ENCODE data around the gene FAM161B. TPM values are rescaled to one million over a fixed set of nuclear protein-coding genes. Genes with fewer than 3 reads are reported as not detected.

Gene FAM161B
- total and polyA plus RNA-seq, 2 of the 13 experiments (the other 11 are each of a cell fraction or from before 2014, with no cell fraction given), result 1.6 to 2.0 TPM

DNA sequence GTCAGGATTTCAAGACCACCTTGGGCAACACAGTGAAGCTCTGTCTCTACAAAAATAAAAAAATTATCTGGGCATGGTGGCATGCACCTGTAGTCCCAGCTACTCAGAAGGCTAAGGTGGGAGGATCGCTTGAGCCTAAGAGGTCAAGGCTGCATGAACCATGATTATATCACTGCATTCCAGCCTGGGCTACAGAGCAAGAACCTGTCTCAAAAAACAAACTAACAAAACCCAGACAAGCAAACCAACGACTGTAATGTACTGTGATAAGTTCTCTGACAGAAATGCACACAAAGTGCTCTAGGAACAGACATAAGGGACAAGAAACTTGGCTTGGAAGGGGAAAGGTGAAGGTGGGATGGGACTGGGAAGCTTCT lies 46.8 kb upstream of the FAM161B start (continued):
- TF ChIP-seq HDAC6 (IDR thresholded peaks at IDR 0.05; ENCODE audit: low read depth, low read length) (no peak), ZNF589 (CRISPR knock-in tag; conservative IDR thresholded peaks at IDR 0.05) (no peak), NFKB2 (CRISPR knock-in tag; IDR thresholded peaks at IDR 0.05; ENCODE audit: borderline replicate concordance) (no peak), KLF15 (CRISPR knock-in tag; IDR thresholded peaks at IDR 0.05; ENCODE audit: borderline replicate concordance) (no peak), NCOA2 (CRISPR knock-in tag; IDR thresholded peaks at IDR 0.05) (peak; percentile 79), KDM6A (CRISPR knock-in tag; IDR thresholded peaks at IDR 0.05; ENCODE audit: low read depth) (peak; percentile 84), SRY (CRISPR knock-in tag; IDR thresholded peaks at IDR 0.05) (no peak), EP300 (IDR thresholded peaks at IDR 0.05; ENCODE audit: low read depth in 2 of 2, low read length in 2 of 2) (peak in 1 of 2 experiments; percentile 65; a peak in 2 of 4 replicates), EP300 (CRISPR knock-in tag; IDR thresholded peaks at IDR 0.05; ENCODE audit: borderline replicate concordance) (peak; percentile 67; the same call in 1 of the 2 replicates), ZC3H13 (CRISPR knock-in tag; IDR thresholded peaks at IDR 0.05) (no peak), PAWR (CRISPR knock-in tag; IDR thresholded peaks at IDR 0.05; ENCODE audit: borderline replicate concordance) (no peak), ETV5 (CRISPR knock-in tag; IDR thresholded peaks at IDR 0.05; ENCODE audit: borderline replicate concordance) (peak; percentile 17; the same call in 1 of the 2 replicates), TBP (CRISPR knock-in tag; IDR thresholded peaks at IDR 0.05) (no peak), ERF (CRISPR knock-in tag; IDR thresholded peaks at IDR 0.05) (no peak; the same call in 1 of the 2 replicates), MEIS1 (CRISPR knock-in tag; IDR thresholded peaks at IDR 0.05; ENCODE audit: borderline replicate concordance) (no peak), U2AF2 (IDR thresholded peaks at IDR 0.05; ENCODE audit: low read depth, low read length) (no peak), MBNL3 (CRISPR knock-in tag; conservative IDR thresholded peaks at IDR 0.05) (no peak), FOSL2 (CRISPR knock-in tag; IDR thresholded peaks at IDR 0.05) (peak; percentile 77)
- TF ChIP-seq, protein P1, sequence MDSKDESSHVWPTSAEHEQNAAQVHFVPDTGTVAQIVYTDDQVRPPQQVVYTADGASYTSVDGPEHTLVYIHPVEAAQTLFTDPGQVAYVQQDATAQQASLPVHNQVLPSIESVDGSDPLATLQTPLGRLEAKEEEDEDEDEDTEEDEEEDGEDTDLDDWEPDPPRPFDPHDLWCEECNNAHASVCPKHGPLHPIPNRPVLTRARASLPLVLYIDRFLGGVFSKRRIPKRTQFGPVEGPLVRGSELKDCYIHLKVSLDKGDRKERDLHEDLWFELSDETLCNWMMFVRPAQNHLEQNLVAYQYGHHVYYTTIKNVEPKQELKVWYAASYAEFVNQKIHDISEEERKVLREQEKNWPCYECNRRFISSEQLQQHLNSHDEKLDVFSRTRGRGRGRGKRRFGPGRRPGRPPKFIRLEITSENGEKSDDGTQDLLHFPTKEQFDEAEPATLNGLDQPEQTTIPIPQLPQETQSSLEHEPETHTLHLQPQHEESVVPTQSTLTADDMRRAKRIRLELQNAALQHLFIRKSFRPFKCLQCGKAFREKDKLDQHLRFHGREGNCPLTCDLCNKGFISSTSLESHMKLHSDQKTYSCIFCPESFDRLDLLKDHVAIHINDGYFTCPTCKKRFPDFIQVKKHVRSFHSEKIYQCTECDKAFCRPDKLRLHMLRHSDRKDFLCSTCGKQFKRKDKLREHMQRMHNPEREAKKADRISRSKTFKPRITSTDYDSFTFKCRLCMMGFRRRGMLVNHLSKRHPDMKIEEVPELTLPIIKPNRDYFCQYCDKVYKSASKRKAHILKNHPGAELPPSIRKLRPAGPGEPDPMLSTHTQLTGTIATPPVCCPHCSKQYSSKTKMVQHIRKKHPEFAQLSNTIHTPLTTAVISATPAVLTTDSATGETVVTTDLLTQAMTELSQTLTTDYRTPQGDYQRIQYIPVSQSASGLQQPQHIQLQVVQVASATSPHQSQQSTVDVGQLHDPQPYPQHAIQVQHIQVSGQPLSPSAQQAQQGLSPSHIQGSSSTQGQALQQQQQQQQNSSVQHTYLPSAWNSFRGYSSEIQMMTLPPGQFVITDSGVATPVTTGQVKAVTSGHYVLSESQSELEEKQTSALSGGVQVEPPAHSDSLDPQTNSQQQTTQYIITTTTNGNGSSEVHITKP (CRISPR knock-in tag; IDR thresholded peaks at IDR 0.05; ENCODE audit: low read depth), result no peak
- TF ChIP-seq, protein P2, sequence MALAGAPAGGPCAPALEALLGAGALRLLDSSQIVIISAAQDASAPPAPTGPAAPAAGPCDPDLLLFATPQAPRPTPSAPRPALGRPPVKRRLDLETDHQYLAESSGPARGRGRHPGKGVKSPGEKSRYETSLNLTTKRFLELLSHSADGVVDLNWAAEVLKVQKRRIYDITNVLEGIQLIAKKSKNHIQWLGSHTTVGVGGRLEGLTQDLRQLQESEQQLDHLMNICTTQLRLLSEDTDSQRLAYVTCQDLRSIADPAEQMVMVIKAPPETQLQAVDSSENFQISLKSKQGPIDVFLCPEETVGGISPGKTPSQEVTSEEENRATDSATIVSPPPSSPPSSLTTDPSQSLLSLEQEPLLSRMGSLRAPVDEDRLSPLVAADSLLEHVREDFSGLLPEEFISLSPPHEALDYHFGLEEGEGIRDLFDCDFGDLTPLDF (CRISPR knock-in tag; IDR thresholded peaks at IDR 0.05), result no peak; the same call in 1 of the 2 replicates
- TF ChIP-seq, protein P3, sequence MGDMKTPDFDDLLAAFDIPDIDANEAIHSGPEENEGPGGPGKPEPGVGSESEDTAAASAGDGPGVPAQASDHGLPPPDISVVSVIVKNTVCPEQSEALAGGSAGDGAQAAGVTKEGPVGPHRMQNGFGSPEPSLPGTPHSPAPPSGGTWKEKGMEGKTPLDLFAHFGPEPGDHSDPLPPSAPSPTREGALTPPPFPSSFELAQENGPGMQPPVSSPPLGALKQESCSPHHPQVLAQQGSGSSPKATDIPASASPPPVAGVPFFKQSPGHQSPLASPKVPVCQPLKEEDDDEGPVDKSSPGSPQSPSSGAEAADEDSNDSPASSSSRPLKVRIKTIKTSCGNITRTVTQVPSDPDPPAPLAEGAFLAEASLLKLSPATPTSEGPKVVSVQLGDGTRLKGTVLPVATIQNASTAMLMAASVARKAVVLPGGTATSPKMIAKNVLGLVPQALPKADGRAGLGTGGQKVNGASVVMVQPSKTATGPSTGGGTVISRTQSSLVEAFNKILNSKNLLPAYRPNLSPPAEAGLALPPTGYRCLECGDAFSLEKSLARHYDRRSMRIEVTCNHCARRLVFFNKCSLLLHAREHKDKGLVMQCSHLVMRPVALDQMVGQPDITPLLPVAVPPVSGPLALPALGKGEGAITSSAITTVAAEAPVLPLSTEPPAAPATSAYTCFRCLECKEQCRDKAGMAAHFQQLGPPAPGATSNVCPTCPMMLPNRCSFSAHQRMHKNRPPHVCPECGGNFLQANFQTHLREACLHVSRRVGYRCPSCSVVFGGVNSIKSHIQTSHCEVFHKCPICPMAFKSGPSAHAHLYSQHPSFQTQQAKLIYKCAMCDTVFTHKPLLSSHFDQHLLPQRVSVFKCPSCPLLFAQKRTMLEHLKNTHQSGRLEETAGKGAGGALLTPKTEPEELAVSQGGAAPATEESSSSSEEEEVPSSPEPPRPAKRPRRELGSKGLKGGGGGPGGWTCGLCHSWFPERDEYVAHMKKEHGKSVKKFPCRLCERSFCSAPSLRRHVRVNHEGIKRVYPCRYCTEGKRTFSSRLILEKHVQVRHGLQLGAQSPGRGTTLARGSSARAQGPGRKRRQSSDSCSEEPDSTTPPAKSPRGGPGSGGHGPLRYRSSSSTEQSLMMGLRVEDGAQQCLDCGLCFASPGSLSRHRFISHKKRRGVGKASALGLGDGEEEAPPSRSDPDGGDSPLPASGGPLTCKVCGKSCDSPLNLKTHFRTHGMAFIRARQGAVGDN (CRISPR knock-in tag; IDR thresholded peaks at IDR 0.05), result no peak

Measured in HepG2 (cell line).